HepG2 (cell line): ENCODE measurements around the gene MIA2. TPM values are rescaled to one million over a fixed set of nuclear protein-coding genes. Genes with fewer than 3 reads are reported as not detected.

Experiments used
- BCL6 ChIP-seq: IDR thresholded peaks from 2 replicates; pipeline ENCODE4 v1.6.1; 2016; ENCODE audit warnings: missing genetic modification reagents, missing compliant biosample characterization
- BRD4 ChIP-seq: sonication (generic); formaldehyde crosslinking; IDR thresholded peaks from 2 replicates; pipeline ENCODE4 v1.4.0; 2020; ENCODE audit warnings: missing genetic modification reagents
- ELF3 ChIP-seq: IDR thresholded peaks from 2 replicates; pipeline ENCODE4 v1.6.1; 2016; ENCODE audit warnings: missing genetic modification reagents, missing compliant biosample characterization
- KMT2B ChIP-seq: IDR thresholded peaks from 2 replicates; pipeline ENCODE4 v1.6.1; 2016; ENCODE audit warnings: missing genetic modification reagents, missing compliant biosample characterization
- LCORL ChIP-seq, 2 experiments: fragments of 450-650 bp in 1 of 2; sonication (generic) in 1 of 2; formaldehyde crosslinking in 1 of 2; IDR thresholded peaks; 2 replicates each; pipeline versions ENCODE4 v1.5.0 to v1.6.1; 2017 to 2020; ENCODE audit warnings: antibody characterized with exemption in 1 of 2, missing genetic modification reagents in 1 of 2
- MIXL1 ChIP-seq: IDR thresholded peaks from 2 replicates; pipeline ENCODE4 v1.6.1; 2016
- NBN ChIP-seq: fragments of 450-650 bp; conservative IDR thresholded peaks from 2 replicates; pipeline ENCODE4 v1.6.1; 2017
- PAWR ChIP-seq: sonication (generic); formaldehyde crosslinking; IDR thresholded peaks from 2 replicates; pipeline ENCODE4 v1.4.0; 2020; ENCODE audit warnings: missing genetic modification reagents, mild to moderate bottlenecking, borderline replicate concordance
- RFX3 ChIP-seq: IDR thresholded peaks from 2 replicates; pipeline ENCODE4 v1.6.1; 2016; ENCODE audit warnings: missing biosample characterization, missing genetic modification reagents
- SATB2 ChIP-seq: sonication (generic); formaldehyde crosslinking; IDR thresholded peaks from 2 replicates; pipeline ENCODE4 v1.5.0; 2020; ENCODE audit warnings: missing genetic modification reagents
- SETDB1 ChIP-seq: sonication (generic); formaldehyde crosslinking; IDR thresholded peaks from 2 replicates; pipeline ENCODE4 v1.5.1; 2020; ENCODE audit warnings: missing genetic modification reagents, mild to moderate bottlenecking, borderline replicate concordance
- SKI ChIP-seq: fragments of 450-650 bp; IDR thresholded peaks from one replicate; pipeline ENCODE4 v1.6.1; 2018; ENCODE audit warnings: mild to moderate bottlenecking; ENCODE audit not compliant: partially characterized antibody
- SP4 ChIP-seq: sonication (generic); formaldehyde crosslinking; IDR thresholded peaks from 2 replicates; pipeline ENCODE4 v1.8.1; 2023; ENCODE audit warnings: mild to moderate bottlenecking, missing genetic modification reagents
- STAG1 ChIP-seq: sonication (generic); formaldehyde crosslinking; IDR thresholded peaks from 2 replicates; pipeline ENCODE4 v1.4.0; 2020; ENCODE audit warnings: missing genetic modification reagents
- ZNF121 ChIP-seq: sonication (generic); formaldehyde crosslinking; IDR thresholded peaks from 2 replicates; pipeline ENCODE4 v1.5.0; 2020; ENCODE audit warnings: mild to moderate bottlenecking, missing genetic modification reagents
- ZNF317 ChIP-seq: sonication (generic); formaldehyde crosslinking; IDR thresholded peaks from 2 replicates; pipeline ENCODE4 v1.5.0; 2020; ENCODE audit warnings: mild to moderate bottlenecking, missing genetic modification reagents
- ZNF350 ChIP-seq: sonication (generic); formaldehyde crosslinking; IDR thresholded peaks from 2 replicates; pipeline ENCODE4 v1.4.0; 2020; ENCODE audit warnings: mild to moderate bottlenecking, low read depth, missing genetic modification reagents, borderline replicate concordance
- ZNF562 ChIP-seq: sonication (generic); formaldehyde crosslinking; IDR thresholded peaks from 2 replicates; pipeline ENCODE4 v1.8.0; 2022; ENCODE audit warnings: missing genetic modification reagents, borderline replicate concordance
- ZNF589 ChIP-seq: sonication (generic); formaldehyde crosslinking; conservative IDR thresholded peaks from 2 replicates; pipeline ENCODE4 v1.8.0; 2022; ENCODE audit warnings: mild to moderate bottlenecking, moderate library complexity, missing genetic modification reagents
- polyA plus RNA-seq, 8 experiments: library from polyadenylated mRNA; depleted of rRNA in 3 of 8; stranded (reverse) in 7 of 8; unstranded in 1 of 8; fragments of >200 nt; fragmentation: Illumina TruSeq in 4 of 8; extraction: Trizol in 4 of 8; gene quantifications; 2 replicates each; pipeline versions ENCODE4 v1.2.1 to v1.2.3, GENCODE V29; 2011 to 2016; ENCODE audit warnings: low read depth in 4 of 8, missing spikeins in 1 of 8, mixed read lengths in 1 of 8; ENCODE audit not compliant: insufficient read depth in 1 of 8
- total RNA-seq, 5 experiments: library from RNA; depleted of rRNA; stranded (reverse); fragments of >200 nt; fragmentation: Illumina TruSeq; extraction: Trizol; gene quantifications; 2 replicates each; pipeline ENCODE4 v1.2.3, GENCODE V29; 2016; ENCODE audit warnings: low read depth in 1 of 5
- TF ChIP-seq, protein P1 (sequence below): IDR thresholded peaks from 2 replicates; pipeline ENCODE4 v1.4.0; 2020; ENCODE audit warnings: mild to moderate bottlenecking, missing genetic modification reagents
- TF ChIP-seq, protein P2 (sequence below): sonication (generic); formaldehyde crosslinking; IDR thresholded peaks from 2 replicates; pipeline ENCODE4 v1.5.1; 2020; ENCODE audit warnings: mild to moderate bottlenecking, missing genetic modification reagents, moderate library complexity
- TF ChIP-seq, protein P3 (sequence below): sonication (generic); formaldehyde crosslinking; IDR thresholded peaks from 2 replicates; pipeline ENCODE4 v1.4.0; 2020; ENCODE audit warnings: missing genetic modification reagents, low read depth, mild to moderate bottlenecking, borderline replicate concordance

The MIA2 gene
- total and polyA plus RNA-seq, 2 of the 13 experiments (the other 11 are each of a cell fraction or from before 2014, with no cell fraction given), result 134 to 158 TPM

DNA sequence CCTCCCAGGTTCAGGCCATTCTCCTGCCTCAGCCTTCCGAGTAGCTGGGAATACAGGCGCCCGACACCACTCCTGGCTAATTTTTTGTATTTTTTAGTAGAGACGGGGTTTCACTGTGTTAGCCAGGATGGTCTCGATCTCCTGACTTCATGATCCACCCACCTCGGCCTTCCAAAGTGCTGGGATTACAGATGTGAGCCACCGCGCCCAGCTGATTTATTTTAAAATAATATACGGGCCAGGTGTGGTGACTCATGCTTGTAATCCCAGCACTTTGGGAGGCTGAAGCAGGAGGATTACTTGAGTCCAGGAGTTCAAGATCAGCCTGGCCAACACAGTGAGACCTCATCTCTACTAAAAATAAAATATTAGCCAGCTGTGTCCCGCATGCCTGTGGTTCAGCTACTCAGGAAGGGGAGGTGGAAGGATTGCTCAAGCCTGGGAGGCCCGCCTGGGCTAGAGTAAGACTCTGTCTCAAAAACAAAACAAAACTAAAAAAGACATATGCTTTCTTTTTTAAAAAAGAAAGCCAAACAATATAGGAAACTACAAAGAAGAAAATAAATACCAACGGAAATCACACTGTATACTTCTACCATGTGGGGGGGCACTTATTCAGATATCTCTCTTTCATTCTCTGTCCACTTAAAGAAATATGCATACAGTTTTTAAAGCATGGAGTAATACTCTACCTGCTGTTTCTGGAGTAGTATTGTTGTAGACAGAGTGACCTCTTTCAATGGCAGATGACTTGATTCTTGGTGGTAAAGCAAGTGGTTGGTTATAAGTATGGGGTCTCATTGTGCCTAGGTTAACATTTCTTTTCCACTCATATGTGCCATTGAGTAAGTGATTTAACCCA, 930 bp upstream of the MIA2 start (continued):
- TF ChIP-seq LCORL (IDR thresholded peaks at IDR 0.05), result no peak
- peak; percentile 76 for TF ChIP-seq LCORL (CRISPR knock-in tag; IDR thresholded peaks at IDR 0.05)
- peak; percentile 13; the same call in 1 of the 2 replicates for TF ChIP-seq STAG1 (CRISPR knock-in tag)
- TF ChIP-seq SATB2 (CRISPR knock-in tag), result no peak
- 0 out of 2 replicates have a peak, but pooled peaks have one; percentile 32 for TF ChIP-seq BRD4
- TF ChIP-seq PAWR (CRISPR knock-in tag), result no peak
- TF ChIP-seq ZNF317 (CRISPR knock-in tag), result peak; percentile 28; the same call in 1 of the 2 replicates
- TF ChIP-seq BCL6 (CRISPR knock-in tag), result no peak; the same call in 1 of the 2 replicates
- TF ChIP-seq ZNF562 (CRISPR knock-in tag), result no peak
- peak; percentile 100 for TF ChIP-seq ZNF121 (CRISPR knock-in tag)
- peak; percentile 52; the same call in 1 of the 2 replicates for TF ChIP-seq SP4 (CRISPR knock-in tag)
- TF ChIP-seq, protein P1, sequence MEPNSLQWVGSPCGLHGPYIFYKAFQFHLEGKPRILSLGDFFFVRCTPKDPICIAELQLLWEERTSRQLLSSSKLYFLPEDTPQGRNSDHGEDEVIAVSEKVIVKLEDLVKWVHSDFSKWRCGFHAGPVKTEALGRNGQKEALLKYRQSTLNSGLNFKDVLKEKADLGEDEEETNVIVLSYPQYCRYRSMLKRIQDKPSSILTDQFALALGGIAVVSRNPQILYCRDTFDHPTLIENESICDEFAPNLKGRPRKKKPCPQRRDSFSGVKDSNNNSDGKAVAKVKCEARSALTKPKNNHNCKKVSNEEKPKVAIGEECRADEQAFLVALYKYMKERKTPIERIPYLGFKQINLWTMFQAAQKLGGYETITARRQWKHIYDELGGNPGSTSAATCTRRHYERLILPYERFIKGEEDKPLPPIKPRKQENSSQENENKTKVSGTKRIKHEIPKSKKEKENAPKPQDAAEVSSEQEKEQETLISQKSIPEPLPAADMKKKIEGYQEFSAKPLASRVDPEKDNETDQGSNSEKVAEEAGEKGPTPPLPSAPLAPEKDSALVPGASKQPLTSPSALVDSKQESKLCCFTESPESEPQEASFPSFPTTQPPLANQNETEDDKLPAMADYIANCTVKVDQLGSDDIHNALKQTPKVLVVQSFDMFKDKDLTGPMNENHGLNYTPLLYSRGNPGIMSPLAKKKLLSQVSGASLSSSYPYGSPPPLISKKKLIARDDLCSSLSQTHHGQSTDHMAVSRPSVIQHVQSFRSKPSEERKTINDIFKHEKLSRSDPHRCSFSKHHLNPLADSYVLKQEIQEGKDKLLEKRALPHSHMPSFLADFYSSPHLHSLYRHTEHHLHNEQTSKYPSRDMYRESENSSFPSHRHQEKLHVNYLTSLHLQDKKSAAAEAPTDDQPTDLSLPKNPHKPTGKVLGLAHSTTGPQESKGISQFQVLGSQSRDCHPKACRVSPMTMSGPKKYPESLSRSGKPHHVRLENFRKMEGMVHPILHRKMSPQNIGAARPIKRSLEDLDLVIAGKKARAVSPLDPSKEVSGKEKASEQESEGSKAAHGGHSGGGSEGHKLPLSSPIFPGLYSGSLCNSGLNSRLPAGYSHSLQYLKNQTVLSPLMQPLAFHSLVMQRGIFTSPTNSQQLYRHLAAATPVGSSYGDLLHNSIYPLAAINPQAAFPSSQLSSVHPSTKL (CRISPR knock-in tag), result peak; percentile 74
- TF ChIP-seq RFX3 (CRISPR knock-in tag), result no peak
- no peak for TF ChIP-seq SETDB1 (CRISPR knock-in tag)
- no peak for TF ChIP-seq NBN
- TF ChIP-seq ELF3 (CRISPR knock-in tag), result no peak; the same call in 1 of the 2 replicates
- TF ChIP-seq ZNF589 (CRISPR knock-in tag), result no peak
- TF ChIP-seq, protein P2, sequence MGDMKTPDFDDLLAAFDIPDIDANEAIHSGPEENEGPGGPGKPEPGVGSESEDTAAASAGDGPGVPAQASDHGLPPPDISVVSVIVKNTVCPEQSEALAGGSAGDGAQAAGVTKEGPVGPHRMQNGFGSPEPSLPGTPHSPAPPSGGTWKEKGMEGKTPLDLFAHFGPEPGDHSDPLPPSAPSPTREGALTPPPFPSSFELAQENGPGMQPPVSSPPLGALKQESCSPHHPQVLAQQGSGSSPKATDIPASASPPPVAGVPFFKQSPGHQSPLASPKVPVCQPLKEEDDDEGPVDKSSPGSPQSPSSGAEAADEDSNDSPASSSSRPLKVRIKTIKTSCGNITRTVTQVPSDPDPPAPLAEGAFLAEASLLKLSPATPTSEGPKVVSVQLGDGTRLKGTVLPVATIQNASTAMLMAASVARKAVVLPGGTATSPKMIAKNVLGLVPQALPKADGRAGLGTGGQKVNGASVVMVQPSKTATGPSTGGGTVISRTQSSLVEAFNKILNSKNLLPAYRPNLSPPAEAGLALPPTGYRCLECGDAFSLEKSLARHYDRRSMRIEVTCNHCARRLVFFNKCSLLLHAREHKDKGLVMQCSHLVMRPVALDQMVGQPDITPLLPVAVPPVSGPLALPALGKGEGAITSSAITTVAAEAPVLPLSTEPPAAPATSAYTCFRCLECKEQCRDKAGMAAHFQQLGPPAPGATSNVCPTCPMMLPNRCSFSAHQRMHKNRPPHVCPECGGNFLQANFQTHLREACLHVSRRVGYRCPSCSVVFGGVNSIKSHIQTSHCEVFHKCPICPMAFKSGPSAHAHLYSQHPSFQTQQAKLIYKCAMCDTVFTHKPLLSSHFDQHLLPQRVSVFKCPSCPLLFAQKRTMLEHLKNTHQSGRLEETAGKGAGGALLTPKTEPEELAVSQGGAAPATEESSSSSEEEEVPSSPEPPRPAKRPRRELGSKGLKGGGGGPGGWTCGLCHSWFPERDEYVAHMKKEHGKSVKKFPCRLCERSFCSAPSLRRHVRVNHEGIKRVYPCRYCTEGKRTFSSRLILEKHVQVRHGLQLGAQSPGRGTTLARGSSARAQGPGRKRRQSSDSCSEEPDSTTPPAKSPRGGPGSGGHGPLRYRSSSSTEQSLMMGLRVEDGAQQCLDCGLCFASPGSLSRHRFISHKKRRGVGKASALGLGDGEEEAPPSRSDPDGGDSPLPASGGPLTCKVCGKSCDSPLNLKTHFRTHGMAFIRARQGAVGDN (CRISPR knock-in tag), result 0 out of 2 replicates have a peak, but pooled peaks have one; percentile 11
- peak; percentile 56; the same call in 1 of the 2 replicates for TF ChIP-seq ZNF350 (CRISPR knock-in tag)
- peak; percentile 16; the same call in 1 of the 2 replicates for TF ChIP-seq MIXL1 (CRISPR knock-in tag)
- TF ChIP-seq KMT2B (CRISPR knock-in tag), result peak; percentile 44
- TF ChIP-seq, protein P3, sequence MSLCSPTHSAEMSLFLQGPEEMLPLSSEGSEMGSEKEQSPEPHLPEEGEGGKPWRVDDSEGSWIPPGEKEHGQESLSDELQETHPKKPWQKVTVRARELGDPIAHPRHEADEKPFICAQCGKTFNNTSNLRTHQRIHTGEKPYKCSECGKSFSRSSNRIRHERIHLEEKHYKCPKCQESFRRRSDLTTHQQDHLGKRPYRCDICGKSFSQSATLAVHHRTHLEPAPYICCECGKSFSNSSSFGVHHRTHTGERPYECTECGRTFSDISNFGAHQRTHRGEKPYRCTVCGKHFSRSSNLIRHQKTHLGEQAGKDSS, result peak; percentile 43; the same call in 1 of the 2 replicates
- no peak for TF ChIP-seq SKI
